Measurements from ENCODE around the gene PRUNE2.
A peak's percentile ranks its signal among the peaks of the same experiment; 100 is the strongest.
"Not testable (repeated sequence)": the region's sequence is repeated elsewhere in the genome, so short reads cannot be mapped to it uniquely, and the experiment has no call there.

PRUNE2 gene

DNA sequence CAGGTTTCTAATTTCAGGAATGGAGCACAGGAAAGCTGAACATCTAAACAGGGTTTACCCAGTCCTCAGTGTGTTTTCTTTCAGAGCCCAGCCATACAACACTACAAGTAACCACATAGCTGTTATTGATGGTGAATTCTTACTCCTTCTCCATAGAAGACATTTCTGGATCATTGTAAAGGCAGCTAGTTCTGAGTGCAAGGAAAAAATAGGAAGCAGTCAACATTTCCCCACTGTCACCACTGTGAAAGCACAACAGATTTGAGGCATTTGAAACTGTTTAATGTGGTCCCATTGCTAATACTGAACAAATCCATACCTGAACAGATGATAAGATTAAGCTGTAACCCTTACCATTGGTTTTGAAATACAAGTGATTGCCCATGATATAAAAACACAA, 286.7 kb downstream of the PRUNE2 start:
- no peak for DNase-seq

DNA sequence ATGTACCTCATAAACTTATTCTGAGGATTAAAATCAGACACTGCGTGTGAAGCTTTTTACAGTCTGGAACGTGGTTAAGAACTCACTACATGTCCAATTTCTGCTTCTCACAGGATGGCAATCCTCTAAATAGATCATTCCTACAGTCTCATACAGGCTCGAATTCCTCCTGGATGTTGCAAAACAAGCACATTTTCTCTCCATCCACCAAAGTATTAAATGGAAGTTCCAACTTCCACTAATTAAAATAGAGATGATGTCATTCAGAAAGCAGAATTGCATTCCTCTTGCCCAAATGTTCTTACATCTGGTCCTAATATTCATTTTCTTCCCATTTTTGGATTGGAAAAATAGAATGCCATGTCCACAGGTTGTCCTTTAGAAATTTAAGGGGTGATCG, 287.2 kb downstream of the PRUNE2 start:
- peak; percentile 90 for DNase-seq

DNA sequence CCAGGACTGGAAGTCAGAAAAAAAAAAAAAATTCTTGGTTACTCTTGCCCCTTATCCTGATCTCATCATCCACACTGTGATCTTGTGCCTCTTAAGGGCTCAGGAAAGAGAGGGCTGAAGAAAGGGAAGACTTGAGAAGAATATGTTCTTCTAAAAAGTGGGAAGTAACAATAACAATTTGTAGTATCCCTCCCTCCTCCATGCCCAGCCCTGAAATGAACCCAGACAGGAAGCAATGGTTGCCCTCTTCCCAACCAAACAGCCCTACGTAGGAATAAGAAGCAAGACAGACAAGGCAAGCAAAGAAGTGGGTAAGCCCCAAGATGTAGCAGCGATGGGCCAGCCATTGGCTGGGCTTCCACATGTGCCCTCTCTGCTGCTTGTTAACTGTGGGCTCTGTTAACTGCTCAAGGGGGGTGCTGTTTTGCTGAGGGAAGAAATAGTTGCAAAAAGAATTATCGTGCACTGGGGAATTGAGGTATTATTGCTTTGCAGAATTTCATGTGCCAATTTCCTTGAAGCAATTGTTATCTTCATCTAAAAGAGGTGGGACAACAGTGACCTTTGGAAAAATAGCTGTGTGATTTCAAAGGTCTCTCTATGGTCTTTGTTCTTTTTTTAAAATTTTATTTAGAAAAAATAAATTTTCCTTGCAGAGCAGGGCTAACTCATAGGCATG, 288.3 kb downstream of the PRUNE2 start:
- no peak for DNase-seq

DNA sequence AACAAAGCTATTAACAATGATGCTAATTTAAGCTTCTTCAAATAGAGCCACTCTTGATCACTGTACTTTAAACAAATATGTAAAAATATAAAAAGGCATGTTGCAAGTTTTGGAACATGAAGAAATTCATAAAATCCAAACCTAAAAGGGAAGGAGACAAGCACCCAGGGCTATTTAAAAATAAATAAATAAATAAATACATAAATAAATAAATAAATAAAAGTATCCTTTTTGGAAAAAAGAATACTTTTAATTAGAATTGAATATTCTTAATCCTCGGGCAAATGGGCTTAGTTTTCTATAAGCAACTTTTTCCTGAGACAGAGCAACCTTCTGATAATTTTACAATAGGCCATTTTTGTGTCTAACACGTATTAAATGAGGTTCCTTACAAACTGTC, 289.1 kb downstream of the PRUNE2 start:
- DNase-seq = no peak

DNA sequence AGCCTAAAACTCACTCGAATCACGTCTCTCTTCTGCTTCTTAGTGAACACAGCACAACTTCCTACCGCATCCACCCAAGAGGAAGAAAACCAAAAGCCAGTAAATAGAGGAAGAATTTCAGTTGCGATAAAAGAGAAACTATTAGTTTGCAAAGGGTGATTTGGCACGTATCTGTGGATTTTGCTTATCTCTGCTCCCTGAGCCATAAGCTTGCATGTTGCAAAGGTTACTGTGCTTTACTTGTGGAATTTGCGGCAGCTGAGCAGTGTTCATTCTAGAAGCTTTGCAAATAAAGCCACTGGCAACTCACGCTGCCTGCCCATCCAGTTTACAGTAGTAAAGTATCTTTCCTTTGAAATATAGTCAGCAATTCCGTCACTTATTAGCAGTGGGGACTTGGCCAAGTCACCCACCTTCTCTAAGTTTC, 290.7 kb downstream of the PRUNE2 start:
- DNase-seq = no peak

DNA sequence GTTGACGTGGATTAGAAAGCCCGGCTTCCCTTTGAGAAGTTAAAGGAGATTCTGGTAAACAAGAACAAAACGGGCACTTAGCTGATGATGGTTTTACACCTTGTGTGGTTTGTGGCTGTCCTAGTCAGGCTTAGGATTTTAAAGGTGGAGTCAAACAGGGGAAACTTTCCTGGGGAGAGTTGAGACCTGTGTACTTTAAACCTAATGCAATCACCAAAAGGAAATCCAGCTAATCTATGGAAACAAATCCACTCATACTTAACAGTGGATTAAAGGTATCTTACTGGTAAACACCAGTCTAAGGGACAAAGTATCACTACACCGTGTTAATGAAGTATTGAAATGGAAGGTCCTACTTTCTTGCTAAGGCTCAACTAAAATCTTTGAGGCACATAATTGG, 291.9 kb downstream of the PRUNE2 start:
- DNase-seq = no peak

DNA sequence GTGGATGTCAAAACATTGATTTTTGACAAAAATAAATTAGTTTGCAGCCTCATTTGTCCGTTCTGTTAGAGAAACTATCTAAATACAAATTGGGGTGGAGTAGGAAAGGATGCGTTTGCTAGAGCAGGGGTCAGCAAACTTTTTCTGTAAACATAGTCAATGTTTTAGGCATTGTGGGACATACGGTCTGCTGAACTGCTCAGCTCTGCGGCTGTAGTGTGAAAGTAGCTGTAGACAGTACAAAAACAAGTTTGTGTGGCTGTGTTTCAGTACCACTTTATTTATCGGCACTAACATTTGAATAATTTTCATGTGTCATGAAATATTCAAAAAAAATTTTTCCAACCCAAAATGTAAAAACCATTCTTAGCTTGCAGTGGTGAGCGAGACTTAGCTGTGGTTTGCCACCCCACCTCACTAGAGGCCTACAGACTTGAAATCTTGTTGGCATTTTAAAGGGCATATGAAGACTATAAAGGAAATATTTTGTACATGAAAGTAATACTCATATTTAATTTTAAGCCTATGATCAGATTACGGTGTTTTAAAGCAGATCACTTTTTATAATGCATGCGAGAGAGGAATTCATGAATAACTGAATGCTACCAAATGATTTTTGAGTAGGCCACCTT, 292.6 kb downstream of the PRUNE2 start:
- DNase-seq = no peak

DNA sequence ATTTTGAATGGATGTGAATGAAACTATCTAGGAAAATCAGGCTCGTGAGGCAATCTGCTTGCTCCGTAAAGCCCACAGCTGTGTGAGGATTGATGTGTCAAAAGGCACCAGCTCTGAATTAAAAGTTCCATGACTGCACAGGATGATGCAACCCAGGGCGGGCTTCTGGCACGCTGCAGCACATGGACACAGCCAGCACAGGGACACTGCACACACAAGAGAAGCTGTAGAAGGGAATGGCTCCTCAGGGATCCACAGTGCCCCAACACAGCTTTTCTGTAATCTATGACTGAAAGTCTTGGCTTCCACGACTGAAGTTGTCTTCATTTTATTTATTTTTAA, 295.9 kb downstream of the PRUNE2 start:
- peak; percentile 86 for DNase-seq

DNA sequence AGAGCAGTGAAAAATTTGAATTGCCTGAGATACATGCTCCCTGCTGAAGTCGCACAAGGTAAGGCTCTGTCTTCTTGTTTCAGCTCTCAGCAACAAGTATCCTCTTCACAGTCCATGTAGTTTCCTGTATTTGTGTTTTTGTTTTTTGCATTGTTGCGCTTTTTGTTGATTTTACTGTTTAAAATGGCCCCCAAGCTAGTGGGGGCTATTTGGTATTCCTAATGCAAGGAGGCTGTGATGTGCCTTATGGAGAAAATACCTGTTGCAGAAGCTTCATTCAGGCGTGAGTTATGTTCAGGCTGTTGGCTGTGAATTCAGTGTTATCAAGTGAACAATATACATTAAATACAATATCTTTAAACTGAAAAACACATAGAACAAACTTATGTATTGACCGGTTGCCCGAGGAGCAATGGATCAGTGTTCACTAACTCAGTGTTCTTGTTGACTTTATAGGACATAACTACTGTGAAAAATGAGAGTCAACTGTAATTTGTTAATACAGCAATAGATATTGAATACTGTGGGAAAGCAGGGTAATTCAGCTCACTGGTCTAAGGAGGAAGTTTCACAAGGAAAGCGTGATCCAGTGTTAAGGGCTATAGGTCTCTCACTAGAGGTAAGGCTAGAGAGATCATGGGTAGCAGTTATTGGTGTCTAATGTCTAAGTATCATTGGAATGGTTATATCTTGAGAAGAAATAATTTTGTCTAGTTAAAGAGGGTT, 296.5 kb downstream of the PRUNE2 start:
- DNase-seq = no peak

DNA sequence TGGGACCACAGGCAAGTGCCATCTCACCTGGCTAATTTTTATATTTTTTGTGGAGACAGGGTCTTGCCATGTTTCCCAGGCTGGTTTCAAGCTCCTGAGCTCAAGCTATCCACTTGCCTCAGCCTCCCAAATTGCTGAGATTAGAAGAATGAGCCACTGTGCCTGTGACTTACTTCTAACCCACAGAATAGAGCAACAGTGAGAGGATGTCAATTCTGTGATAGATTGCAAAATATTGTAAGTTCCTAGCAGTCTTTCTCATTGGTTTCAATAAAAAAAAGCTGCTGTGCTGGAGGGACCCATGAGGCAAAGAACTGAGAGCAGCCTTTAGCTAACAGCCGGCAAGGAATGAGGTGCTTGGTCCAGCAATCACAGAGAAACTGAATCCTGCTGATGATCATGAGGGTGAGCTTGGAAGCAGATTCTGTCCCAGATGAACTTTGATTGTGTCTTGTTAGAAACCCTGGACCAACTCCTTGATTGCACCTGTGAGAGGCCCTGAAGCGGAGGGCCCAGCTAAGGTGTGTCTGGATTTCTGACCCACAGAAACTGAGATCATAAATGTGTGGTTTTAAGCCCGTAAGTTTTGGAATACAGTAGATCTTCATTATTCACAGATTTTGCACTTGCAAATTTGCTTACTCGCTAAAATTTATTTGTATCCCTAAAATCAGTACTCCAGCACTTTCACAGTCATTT, 297.2 kb downstream of the PRUNE2 start:
- DNase-seq = no peak

DNA sequence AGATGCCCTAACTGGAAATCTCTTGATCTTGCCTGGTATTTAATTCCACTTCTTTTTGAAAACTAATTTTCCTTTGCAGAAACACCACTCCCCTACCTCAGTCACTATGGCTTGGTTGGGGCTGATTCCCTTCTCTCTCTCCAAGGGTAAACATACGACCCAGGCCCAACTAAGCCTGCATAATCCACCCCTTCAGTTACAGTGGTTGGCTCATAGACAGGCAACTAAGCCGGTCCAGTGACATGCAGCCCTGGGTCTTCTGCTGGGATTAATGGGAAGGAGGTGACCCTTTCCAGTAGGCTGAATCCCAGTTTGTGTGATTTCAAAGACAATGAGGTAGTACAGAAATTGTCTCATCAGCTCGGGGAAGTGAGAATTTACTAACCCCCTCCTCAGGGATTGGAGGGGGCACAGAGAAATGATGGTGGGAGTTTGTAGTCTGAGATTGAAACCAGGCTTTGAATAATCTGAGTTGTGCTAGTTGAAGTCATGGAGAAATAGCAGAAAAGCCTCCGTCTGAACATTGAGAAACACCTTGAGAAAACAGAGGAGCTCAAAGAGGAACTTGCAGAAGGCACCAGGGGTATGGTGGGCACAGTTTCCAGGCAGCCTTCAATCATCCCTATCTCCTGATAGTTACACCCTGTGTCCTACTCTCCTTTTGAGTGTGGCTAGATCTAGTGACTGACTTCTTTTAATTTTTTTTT, 298.0 kb downstream of the PRUNE2 start:
- no peak for DNase-seq

DNA sequence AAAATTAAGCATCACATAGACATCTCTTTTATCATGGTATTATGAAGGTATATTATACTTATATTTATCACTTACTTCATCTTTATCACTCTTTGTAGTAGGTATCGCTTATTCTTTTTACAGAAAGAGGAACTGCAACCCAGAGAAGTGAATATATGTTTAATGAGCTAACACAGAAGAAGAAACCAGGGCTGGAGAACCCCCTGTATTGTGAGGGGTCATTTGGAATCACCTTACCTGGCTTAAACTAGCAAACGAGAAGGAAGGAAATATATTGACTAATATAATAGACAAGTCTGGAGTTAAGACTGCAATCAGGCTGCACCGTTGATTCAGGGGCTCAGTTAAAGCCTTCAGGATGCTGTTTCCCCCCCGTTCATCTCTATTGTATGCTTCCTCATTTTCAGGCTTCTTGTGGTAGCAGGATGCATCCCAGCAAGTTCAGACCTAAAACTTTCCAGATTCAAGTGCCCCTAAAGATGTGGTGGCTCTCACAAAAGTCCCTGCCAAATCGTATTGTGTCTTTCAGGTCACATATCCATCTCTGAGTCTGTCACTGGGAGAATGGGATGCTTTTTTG, 300.5 kb downstream of the PRUNE2 start:
- DNase-seq = no peak

DNA sequence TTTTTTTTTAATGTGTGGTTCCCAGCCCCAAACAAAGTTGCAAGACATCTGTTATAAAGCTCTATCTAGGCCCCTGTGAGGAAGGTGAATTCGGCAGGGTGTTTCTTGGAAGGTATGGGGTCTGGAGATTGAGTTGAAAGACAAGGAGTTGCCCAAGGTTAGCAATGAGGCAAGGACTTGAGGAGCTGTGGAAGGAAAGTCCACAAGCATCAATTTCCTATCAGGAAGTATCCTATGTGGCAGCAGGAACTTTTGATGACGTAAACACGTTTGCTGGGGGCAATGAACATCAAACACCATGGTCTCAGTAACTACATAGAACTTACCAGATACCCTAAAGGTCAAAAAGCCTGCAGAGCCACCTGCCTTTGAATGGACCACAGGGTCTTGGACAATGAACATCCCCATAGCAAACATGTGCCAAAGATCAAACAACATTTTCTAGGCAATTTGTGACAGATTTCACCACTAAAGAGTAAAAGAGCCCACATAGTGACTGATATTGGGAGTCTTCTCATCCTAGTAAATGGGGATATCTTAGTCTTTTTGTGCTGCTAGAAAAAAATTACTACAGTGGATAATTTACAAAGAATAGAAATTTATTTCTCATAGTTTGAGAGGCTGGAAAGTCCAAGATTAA, 301.9 kb downstream of the PRUNE2 start:
- DNase-seq = no peak

DNA sequence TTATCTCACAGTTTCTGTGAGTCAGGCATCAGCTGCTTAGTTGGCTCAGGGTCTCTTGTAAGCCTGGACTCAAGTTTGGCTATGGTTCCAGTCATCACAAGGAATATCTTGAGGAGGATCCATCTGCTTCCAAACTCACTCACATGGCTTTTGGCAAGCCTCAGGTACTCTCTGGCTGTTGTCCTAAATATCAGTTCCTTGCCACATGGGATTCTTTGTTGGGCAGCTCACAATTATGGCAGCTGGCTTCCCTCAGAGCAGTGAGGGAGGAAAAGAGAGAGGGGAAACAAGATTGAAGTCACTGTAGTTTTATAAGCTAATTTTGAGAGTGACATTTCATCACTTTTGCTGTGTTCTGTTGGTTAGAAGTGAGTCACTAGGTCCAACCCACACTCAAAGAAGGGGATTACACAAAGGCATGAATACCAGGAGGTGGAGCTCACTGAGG, 302.4 kb downstream of the PRUNE2 start:
- DNase-seq = peak; percentile 55

DNA sequence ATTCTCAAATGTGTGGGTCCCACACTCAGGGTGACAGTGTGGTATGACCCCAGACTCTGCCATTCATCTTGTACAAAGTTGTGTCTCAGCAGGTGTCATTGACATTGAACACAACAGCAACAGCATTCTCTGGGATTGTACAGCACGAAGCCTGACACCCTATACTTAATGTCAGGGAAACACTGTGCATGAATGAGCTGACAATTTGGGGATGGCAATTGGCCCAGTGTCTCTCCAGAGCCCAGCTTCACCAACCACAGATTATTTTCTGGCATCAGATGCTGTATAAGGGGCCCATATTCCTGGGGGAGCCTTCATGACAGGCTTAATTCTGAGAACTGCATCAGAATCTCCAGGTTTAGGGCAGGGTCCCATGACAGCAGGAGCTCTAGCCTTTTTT, 303.7 kb downstream of the PRUNE2 start:
- no peak for DNase-seq

DNA sequence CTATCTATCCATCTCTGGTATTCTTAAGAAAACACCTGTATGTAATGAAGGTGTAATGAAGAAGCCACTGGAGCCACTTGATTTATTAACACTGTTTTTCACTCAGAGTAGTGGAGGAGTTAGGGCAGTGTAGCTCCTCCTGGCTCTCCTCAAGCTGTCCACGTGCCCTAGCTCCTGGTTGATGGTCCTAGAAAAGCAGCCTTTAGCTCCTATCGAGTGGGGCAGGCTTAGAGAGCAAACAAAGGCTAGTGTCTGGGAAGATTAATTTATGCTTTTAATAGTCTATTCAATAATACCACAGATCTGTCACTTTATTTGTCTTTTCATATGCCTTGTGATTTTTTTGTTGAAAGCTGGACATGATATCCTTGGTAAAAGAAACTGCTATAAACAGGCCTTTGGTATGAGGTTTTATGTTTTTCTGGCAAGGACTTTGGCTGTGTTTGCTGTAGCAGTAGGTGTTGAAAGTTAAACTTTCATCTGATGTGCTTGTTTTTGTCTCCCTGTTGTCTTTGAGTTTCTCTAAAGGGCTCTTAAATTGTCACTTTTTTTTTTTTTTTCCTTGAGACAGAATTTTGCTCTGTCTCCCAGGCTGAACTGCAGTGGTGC, 305.8 kb downstream of the PRUNE2 start:
- DNase-seq = no peak

DNA sequence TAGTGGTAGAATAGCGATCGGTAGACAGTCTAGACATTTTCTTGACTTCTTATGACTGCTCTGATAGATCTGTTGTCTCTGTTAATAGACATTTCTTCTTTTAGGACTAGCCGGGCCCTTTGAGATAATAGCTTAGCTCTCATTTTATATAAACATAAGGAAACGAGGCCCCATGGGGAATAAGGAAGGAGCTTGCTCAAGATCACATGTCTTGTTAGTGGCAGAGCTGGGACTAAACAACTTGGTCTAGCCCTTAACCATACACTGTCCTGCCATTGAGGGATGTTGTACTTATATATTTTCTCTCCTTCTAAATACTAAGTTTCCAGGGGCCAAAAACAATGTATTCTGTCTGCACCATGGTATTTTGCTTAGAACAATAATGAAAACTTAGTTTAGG, 306.9 kb downstream of the PRUNE2 start:
- no peak for DNase-seq

DNA sequence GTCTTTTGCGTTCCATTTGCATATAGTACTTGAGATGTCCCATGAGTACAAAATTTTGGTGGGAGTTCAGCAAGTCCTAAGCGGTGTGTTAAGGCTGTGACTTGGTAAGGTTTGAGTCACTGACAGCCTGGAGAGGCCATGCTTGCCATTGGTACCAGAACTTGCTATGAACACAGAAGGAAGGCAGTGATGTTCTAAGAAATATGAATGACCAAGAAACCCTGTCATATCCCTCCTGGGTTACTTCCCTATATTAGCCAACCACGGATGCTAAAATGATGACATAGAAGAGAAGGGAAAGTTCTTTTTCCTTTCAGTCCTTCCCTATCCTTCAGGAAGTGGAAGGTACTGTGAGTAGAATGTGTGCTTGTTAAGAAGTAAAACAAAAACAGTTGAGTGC, 310.3 kb downstream of the PRUNE2 start:
- no peak for DNase-seq

DNA sequence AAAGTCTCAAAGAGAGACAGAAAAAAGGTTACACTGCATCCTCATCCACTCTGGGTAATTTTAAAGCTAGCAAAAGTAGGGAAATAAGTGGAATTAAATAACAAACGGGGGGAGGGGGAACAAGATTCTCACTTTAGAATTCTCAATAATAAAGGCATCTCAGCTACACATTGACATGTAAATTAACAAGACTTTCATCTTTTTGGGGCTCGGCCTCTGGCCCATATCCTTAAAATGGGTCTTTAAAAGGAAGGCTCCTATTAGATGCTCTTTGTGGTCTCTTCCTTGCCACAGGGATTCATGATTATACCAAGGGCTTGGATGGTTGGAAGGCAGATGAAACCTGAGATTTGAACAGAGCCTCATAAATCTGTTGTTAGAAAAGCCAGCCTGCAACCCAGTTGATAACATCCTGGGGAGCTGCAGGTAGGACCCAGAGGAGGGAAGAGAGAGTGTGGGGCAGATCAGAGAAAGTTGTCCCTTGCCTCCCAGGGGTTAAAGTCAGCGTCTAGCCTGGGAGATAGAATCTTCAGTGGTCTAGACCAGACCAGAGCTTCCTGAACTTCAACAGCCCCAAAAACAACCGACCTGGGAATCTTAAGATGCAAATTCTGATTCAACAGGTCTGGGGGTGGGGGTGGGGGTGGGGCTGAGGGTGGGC, 311.0 kb downstream of the PRUNE2 start:
- no peak for DNase-seq

DNA sequence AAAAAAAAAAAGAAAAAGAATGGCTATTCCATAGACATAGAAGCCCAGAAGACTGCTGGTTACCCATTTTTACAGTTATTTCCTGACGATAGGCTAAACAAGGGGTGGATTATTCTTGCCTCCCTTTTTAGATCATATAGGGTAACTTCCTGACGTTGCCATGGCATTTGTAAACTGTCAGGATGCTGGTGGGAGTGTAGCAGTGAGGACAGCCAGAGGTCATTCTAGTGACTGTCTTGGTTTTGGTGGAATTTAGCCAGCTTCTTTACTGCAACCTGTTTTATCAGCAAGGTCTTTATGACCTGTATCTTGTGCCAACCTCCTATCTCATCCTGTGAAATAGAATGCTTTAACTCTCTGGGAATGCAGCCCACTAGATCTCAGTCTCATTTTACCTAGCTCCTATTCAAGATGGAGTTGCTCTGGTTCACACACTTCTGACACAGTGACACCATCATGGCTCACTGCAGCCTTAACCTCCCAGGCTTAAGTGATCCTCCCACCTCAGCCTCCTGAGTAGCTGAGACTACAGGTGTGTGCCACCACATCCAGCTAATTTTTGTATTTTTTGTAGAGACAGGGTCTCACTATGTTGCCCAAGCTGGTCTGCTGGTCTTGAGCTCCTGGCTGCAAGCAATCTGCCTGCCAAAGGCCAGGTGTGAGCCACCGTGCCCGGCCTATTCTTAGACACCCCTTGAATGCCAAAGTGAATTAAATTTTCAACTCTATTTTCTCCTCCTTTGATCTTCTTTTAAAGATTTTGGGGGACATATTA, 311.8 kb downstream of the PRUNE2 start:
- not testable (repeated sequence) for DNase-seq

All from fibroblast of skin of abdomen (primary cell).